ENCODE measurements around the gene GABARAP. TPM values are rescaled to one million over a fixed set of nuclear protein-coding genes. Genes with fewer than 3 reads are reported as not detected.

The GABARAP gene
- polyA plus RNA-seq, 3 donors = 435 to 476 (median 455) TPM

GRCh38 chr17:7279448-7279847 is 37.2 kb upstream of the GABARAP start:
- no peak for DNase-seq (ENCODE audit: extremely low read depth in 1 of 11, low read depth in 9 of 11, low spot score in 4 of 11)

DNA sequence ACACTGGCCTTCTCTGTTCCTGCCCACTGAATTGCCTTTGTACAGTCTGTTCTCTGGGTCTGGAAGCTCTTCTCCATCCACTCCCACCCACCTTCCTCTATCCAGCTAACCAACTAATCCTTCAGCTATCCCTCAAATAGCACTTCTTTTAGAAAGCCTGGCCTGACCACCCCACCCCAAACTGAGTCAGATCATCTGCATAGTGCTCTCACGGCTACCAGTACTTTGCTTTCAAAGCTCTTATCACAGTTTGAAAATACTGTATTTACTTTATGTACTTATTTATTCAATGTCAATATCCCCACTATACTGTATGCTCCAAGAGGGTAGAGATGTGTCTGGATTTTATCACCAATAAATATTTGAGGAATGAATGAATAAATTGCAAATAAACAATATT is 24.5 kb upstream of the GABARAP start:
- no peak for DNase-seq (ENCODE audit: extremely low read depth in 1 of 11, low read depth in 9 of 11, low spot score in 4 of 11)

DNA sequence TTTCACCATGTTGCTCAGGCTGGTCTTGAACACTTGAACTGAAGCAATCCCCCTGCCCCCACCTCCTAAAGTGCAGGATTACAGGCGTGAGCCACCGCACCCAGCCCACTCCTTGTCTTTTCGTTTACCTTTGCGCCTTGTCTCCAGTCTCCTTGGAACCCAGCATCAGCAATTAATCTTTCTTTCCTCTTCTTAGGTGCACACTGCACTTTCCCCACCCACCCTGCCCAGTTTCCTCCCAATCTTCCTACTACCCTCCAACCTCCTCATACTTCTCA is 21.5 kb upstream of the GABARAP start:
- no peak for DNase-seq (ENCODE audit: extremely low read depth in 1 of 11, low read depth in 9 of 11, low spot score in 4 of 11)

- peak in 1 of 11 donors; percentile 62 for DNase-seq (ENCODE audit: extremely low read depth in 1 of 11, low read depth in 9 of 11, low spot score in 4 of 11)
Observed at GRCh38 chr17:7262935-7263800, 20.9 kb upstream of the GABARAP start.

DNA sequence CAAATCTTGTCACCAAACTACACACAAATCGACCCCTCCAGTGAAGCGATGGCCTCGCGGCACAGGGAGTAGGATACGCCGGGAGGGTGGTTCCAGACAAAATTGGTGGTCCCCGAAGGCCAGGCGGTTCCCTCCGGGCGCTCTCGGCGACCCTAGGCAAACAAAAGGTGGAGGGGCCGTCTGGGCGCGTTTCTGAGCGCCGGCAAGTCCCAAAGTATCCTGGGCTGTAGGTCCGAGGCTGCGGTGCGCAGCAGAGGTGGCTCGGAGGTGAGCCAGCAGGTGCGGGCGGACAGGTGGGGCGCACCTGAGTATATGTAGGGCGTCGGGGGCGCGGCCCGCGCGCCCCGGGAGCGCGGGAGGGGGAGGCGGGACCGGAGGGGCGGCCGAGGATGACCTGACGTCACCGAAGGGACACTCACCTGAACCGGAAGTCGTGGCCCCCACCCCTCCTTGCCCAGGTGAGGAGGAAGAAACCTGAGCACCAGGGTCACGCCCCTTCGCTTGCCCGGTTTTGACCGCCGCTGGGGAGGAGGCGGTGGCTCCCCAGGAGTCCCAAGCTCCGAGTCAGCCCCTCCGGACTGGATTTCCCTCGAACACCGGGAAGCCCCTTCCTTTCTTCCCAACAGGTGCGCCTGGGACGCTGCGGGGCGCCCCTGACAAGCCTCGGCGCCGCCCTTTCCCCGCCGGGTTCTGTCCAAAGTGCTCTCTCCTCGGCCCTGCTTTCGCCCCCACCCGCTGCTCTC is 20.1 kb upstream of the GABARAP start, which contains the start of gene CLDN7:
CLDN7 (minus strand) TSS at position 287 of the 743 bp plus-strand sequence. CDS start 435 bp downstream, outside the sequence.
- DNase-seq (ENCODE audit: extremely low read depth in 1 of 11, low read depth in 9 of 11, low spot score in 4 of 11) = peak in 3 of 11 donors; percentile 61 to 74 (median 66)

DNA sequence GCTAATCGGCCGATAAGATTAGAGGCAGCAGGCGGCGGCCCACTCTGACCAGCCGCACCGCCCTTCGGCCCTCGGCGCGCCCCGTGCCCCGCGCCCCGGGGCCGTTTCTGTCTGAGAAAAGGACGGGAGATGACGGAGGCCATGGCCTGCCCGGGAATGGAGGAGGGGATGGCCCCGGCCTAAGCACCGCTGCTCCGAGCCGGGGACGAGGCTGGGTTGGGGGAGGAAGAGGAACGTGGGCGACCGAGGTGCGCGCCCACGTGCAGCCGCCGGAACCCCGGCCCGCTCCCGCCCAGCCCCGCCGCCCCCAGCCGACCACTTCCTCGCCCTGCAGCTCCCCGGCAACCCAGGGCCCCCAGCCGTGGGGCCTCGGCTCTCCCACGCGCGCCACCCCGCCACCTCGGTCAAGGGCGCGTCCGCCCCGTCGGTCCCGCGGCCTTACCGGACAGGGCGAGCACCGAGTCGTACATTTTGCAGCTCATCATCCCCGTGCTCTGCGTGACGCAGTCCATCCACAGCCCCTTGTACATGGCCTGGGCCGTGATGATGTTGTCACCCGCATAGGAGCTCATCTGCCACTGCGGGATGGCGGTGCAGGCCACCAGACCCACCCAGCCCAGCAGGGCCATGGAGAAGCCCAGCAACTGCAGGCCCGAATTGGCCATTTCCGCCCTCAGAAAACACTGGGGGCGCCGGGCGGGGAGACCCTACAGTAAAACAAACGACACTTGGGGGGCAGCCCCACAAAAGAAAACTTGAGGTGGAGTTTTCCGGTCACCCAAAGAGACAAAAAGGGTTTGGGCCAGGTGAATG is 19.3 kb upstream of the GABARAP start:
- DNase-seq (ENCODE audit: extremely low read depth in 1 of 11, low read depth in 9 of 11, low spot score in 4 of 11) = no peak

DNA sequence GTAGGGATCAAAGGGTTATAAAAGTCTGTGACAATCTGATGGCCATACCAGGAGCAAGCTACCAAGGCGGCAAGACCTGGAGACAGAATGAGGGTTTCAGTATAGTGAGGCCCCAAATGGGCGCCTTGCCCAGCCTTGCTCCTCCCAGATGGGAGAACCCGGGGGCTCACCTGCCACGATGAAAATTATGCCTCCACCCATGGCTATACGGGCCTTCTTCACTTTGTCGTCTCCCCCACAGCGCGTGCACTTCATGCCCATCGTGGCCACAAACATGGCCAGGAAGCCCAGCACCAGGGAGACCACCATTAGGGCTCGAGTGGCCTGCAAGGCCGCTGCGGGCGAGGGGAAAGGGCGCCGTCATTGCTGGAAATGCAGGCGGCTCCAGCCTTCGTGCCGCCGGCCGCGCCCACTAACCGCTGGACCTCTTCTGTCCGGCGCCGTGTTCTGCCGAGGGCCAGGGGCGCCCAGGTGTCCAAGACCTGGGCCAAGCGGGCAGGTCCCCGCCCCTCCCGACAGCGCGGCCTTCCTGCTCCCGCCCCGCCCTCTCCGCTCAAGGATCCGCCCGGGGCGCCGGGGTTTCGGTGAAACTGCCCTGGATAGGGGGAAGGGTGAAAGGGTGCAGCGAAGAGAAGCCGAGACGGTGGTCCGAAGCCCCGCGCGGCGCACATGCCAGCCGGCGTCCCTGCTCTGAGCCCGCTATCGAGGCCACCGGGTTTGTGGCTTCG is 18.6 kb upstream of the GABARAP start:
- no peak for DNase-seq (ENCODE audit: extremely low read depth in 1 of 11, low read depth in 9 of 11, low spot score in 4 of 11)

GRCh38 chr17:7260151-7260550 is 17.9 kb upstream of the GABARAP start:
- DNase-seq (ENCODE audit: extremely low read depth in 1 of 11, low read depth in 9 of 11, low spot score in 4 of 11) = no peak

- DNase-seq (ENCODE audit: extremely low read depth in 1 of 11, low read depth in 9 of 11, low spot score in 4 of 11) = no peak
Observed at GRCh38 chr17:7259555-7259889, 17.3 kb upstream of the GABARAP start.

DNA sequence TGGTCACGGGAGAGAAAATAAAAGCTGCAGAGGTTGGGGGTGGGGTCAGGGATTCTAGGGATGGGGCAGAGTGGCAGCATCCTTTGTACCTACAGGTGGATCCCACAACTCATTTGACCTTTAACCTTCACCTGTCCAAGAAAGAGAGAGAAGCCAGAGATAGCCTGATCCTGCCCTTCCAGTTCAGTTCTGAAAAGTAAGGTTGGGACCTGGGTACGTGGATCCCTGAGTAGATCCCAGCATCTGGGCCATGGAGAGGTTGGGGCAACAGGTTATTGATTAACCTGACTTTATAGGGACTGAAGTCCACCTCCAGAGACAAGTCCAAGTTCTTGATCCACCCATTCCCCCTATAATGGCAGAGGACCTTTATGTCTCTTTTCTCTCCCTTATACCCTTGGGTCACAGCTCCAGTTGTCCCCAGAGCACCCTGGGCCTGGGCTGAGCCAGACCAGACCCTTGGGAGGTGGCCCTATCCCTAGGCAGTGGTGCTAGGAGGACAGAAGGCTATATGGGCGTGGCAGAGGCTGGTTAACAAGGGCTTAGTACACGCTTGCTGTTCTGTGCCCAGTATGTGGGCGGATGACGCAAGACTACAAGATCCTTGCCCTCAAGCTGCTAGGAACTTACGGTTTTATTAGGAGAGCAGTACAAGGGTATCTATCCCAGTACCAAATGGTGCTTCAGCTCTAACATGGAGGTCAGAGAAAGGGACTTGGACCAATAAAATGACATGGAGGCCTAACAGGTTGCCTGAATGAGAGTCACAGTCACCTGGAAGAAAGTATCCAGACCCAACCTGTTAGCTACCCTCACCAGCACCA is 16.7 kb upstream of the GABARAP start:
- no peak for DNase-seq (ENCODE audit: extremely low read depth in 1 of 11, low read depth in 9 of 11, low spot score in 4 of 11)

DNA sequence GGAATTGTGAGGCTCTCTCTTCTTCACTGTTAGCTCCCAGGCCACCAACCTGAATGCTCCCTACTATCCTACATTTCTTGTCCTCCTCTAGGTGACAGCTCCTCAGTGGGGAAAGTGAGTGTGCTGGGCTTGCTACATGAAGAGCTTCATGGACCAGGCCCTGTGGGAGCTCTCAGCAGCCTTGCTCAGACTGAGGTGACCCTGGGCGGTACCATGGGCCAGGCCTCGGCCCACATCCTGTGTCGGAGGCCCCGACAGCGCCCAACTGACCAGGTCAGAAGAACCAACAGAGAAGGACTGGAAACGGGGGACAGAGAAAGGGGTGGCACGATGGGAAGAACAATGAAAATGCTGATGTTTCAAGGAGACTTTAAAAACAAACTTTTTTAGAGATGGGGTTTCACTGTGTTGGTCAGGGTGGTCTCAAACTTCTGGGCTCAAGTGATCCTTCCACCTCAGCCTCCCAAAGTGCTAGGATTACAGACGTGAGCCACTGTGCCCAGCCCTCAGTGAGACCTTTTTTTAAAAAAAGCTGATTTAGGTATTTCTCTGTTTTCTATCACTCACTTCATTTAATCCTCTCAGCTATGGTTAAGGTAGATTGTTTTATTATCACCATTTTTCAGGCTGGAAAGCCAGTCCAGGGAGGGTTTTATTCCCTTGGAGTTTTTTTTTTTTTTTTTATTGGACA is 14.7 kb upstream of the GABARAP start:
- no peak for DNase-seq (ENCODE audit: extremely low read depth in 1 of 11, low read depth in 9 of 11, low spot score in 4 of 11)

- DNase-seq (ENCODE audit: extremely low read depth in 1 of 11, low read depth in 9 of 11, low spot score in 4 of 11) = no peak
Observed at GRCh38 chr17:7254511-7254910, 12.3 kb upstream of the GABARAP start.

- DNase-seq (ENCODE audit: extremely low read depth in 1 of 11, low read depth in 9 of 11, low spot score in 4 of 11) = no peak
Observed at GRCh38 chr17:7253082-7253481, 10.8 kb upstream of the GABARAP start.

- DNase-seq (ENCODE audit: extremely low read depth in 1 of 11, low read depth in 9 of 11, low spot score in 4 of 11) = peak; percentile 88 to 100 (median 92)
Observed at GRCh38 chr17:7252176-7253043, 10.2 kb upstream of the GABARAP start, which contains the start of gene ELP5. TSS of gene ELP5 (plus strand) at chr17:7252215. CDS start at chr17:7252551, 336 bp downstream.

GRCh38 chr17:7251661-7252175 is 9.5 kb upstream of the GABARAP start, which contains the start of gene CTDNEP1:
TSS of gene CTDNEP1 (minus strand) at chr17:7251734. CDS start at chr17:7251296, 438 bp downstream.
- DNase-seq (ENCODE audit: extremely low read depth in 1 of 11, low read depth in 9 of 11, low spot score in 4 of 11) = peak in 10 of 11 donors; percentile 99 to 100 (median 100)

Measured in renal cortex interstitium (tissue), 11 donors.